Measurements from ENCODE around the gene TMEM132E.

TMEM132E gene

GRCh38 chr17:34667656-34668055 lies 88.3 kb downstream of the TMEM132E start:
- Histone ChIP-seq H3K27me3 (ENCODE audit: control insufficient read depth in 5 of 5, insufficient read depth in 4 of 5, low read length in 5 of 5) (peaks cover 4 to 35% (median 16%) of the 10 kb centered on the region in 5 donors), H3K27ac (ENCODE audit: low read depth, low read length) (no peak overlapping the region), H3K9ac (ENCODE audit: low read length in 5 of 5) (no peak overlapping the region), H3K4me3 (ENCODE audit: low read depth in 1 of 5, low read length in 5 of 5) (no peak overlapping the region), H3K36me3 (ENCODE audit: control insufficient read depth in 5 of 5, insufficient read depth in 5 of 5, low read length in 5 of 5) (no peaks in the 10 kb centered on the region), H3K9me3 (ENCODE audit: control insufficient read depth in 5 of 5, low read length in 5 of 5) (peaks cover 0 to 4% (median 0%) of the 10 kb centered on the region in 5 donors), H3K4me1 (ENCODE audit: control insufficient read depth in 5 of 5, insufficient read depth in 5 of 5, low read length in 5 of 5) (peaks cover 0 to 2% (median 0%) of the 10 kb centered on the region in 5 donors)

GRCh38 chr17:34668206-34668605 lies 88.8 kb downstream of the TMEM132E start:
- Histone ChIP-seq H3K4me1 (ENCODE audit: control insufficient read depth in 5 of 5, insufficient read depth in 5 of 5, low read length in 5 of 5) (peaks cover 0 to 2% (median 0%) of the 10 kb centered on the region in 5 donors), H3K9me3 (ENCODE audit: control insufficient read depth in 5 of 5, low read length in 5 of 5) (peaks cover 0 to 4% (median 0%) of the 10 kb centered on the region in 5 donors), H3K9ac (ENCODE audit: low read length in 5 of 5) (no peak overlapping the region), H3K27me3 (ENCODE audit: control insufficient read depth in 5 of 5, insufficient read depth in 4 of 5, low read length in 5 of 5) (peaks cover 4 to 32% (median 16%) of the 10 kb centered on the region in 5 donors), H3K4me3 (ENCODE audit: low read depth in 1 of 5, low read length in 5 of 5) (no peak overlapping the region), H3K36me3 (ENCODE audit: control insufficient read depth in 5 of 5, insufficient read depth in 5 of 5, low read length in 5 of 5) (no peaks in the 10 kb centered on the region), H3K27ac (ENCODE audit: low read depth, low read length) (no peak overlapping the region)

GRCh38 chr17:34669511-34669910 lies 90.1 kb downstream of the TMEM132E start:
- Histone ChIP-seq H3K27me3 (ENCODE audit: control insufficient read depth in 5 of 5, insufficient read depth in 4 of 5, low read length in 5 of 5) (peaks cover 4 to 26% (median 19%) of the 10 kb centered on the region in 5 donors), H3K36me3 (ENCODE audit: control insufficient read depth in 5 of 5, insufficient read depth in 5 of 5, low read length in 5 of 5) (no peaks in the 10 kb centered on the region), H3K9ac (ENCODE audit: low read length in 5 of 5) (no peak overlapping the region), H3K4me3 (ENCODE audit: low read depth in 1 of 5, low read length in 5 of 5) (no peak overlapping the region), H3K4me1 (ENCODE audit: control insufficient read depth in 5 of 5, insufficient read depth in 5 of 5, low read length in 5 of 5) (no peaks in the 10 kb centered on the region), H3K9me3 (ENCODE audit: control insufficient read depth in 5 of 5, low read length in 5 of 5) (no peaks in the 10 kb centered on the region), H3K27ac (ENCODE audit: low read depth, low read length) (no peak overlapping the region)

- H3K9me3 ChIP-seq (ENCODE audit: control insufficient read depth in 5 of 5, low read length in 5 of 5) = no peaks in the 10 kb centered on the region
- no peak overlapping the region for H3K9ac ChIP-seq (ENCODE audit: low read length in 5 of 5)
- H3K36me3 ChIP-seq (ENCODE audit: control insufficient read depth in 5 of 5, insufficient read depth in 5 of 5, low read length in 5 of 5) = no peaks in the 10 kb centered on the region
- H3K4me3 ChIP-seq (ENCODE audit: low read depth in 1 of 5, low read length in 5 of 5) = no peak overlapping the region
- no peak overlapping the region for H3K27ac ChIP-seq (ENCODE audit: low read depth, low read length)
- H3K4me1 ChIP-seq (ENCODE audit: control insufficient read depth in 5 of 5, insufficient read depth in 5 of 5, low read length in 5 of 5) = no peaks in the 10 kb centered on the region
- peaks cover 0 to 18% (median 13%) of the 10 kb centered on the region in 5 donors for H3K27me3 ChIP-seq (ENCODE audit: control insufficient read depth in 5 of 5, insufficient read depth in 4 of 5, low read length in 5 of 5)
Observed at GRCh38 chr17:34670618-34671017, 91.2 kb downstream of the TMEM132E start.

- Histone ChIP-seq H3K27me3 (ENCODE audit: control insufficient read depth in 5 of 5, insufficient read depth in 4 of 5, low read length in 5 of 5) (peaks cover 0 to 20% (median 10%) of the 10 kb centered on the region in 5 donors), H3K9me3 (ENCODE audit: control insufficient read depth in 5 of 5, low read length in 5 of 5) (no peaks in the 10 kb centered on the region), H3K36me3 (ENCODE audit: control insufficient read depth in 5 of 5, insufficient read depth in 5 of 5, low read length in 5 of 5) (no peaks in the 10 kb centered on the region), H3K4me3 (ENCODE audit: low read depth in 1 of 5, low read length in 5 of 5) (no peak overlapping the region), H3K27ac (ENCODE audit: low read depth, low read length) (no peak overlapping the region), H3K4me1 (ENCODE audit: control insufficient read depth in 5 of 5, insufficient read depth in 5 of 5, low read length in 5 of 5) (no peaks in the 10 kb centered on the region), H3K9ac (ENCODE audit: low read length in 5 of 5) (no peak overlapping the region)
Observed at GRCh38 chr17:34671191-34671590, 91.8 kb downstream of the TMEM132E start.

- H3K9ac ChIP-seq (ENCODE audit: low read length in 5 of 5) = no peak overlapping the region
- H3K27me3 ChIP-seq (ENCODE audit: control insufficient read depth in 5 of 5, insufficient read depth in 4 of 5, low read length in 5 of 5) = peaks cover 0 to 16% (median 8%) of the 10 kb centered on the region in 5 donors
- H3K36me3 ChIP-seq (ENCODE audit: control insufficient read depth in 5 of 5, insufficient read depth in 5 of 5, low read length in 5 of 5) = no peaks in the 10 kb centered on the region
- no peak overlapping the region for H3K4me3 ChIP-seq (ENCODE audit: low read depth in 1 of 5, low read length in 5 of 5)
- no peak overlapping the region for H3K27ac ChIP-seq (ENCODE audit: low read depth, low read length)
- no peaks in the 10 kb centered on the region for H3K9me3 ChIP-seq (ENCODE audit: control insufficient read depth in 5 of 5, low read length in 5 of 5)
- no peaks in the 10 kb centered on the region for H3K4me1 ChIP-seq (ENCODE audit: control insufficient read depth in 5 of 5, insufficient read depth in 5 of 5, low read length in 5 of 5)
Observed at GRCh38 chr17:34672176-34672785, 92.9 kb downstream of the TMEM132E start.

GRCh38 chr17:34673516-34673915 lies 94.1 kb downstream of the TMEM132E start:
- H3K4me1 ChIP-seq (ENCODE audit: control insufficient read depth in 5 of 5, insufficient read depth in 5 of 5, low read length in 5 of 5) = no peaks in the 10 kb centered on the region
- no peak overlapping the region for H3K9ac ChIP-seq (ENCODE audit: low read length in 5 of 5)
- H3K4me3 ChIP-seq (ENCODE audit: low read depth in 1 of 5, low read length in 5 of 5) = no peak overlapping the region
- H3K27me3 ChIP-seq (ENCODE audit: control insufficient read depth in 5 of 5, insufficient read depth in 4 of 5, low read length in 5 of 5) = peaks cover 0 to 8% (median 6%) of the 10 kb centered on the region in 5 donors
- H3K36me3 ChIP-seq (ENCODE audit: control insufficient read depth in 5 of 5, insufficient read depth in 5 of 5, low read length in 5 of 5) = no peaks in the 10 kb centered on the region
- H3K9me3 ChIP-seq (ENCODE audit: control insufficient read depth in 5 of 5, low read length in 5 of 5) = no peaks in the 10 kb centered on the region
- no peak overlapping the region for H3K27ac ChIP-seq (ENCODE audit: low read depth, low read length)

- Histone ChIP-seq H3K9ac (ENCODE audit: low read length in 5 of 5) (no peak overlapping the region), H3K27me3 (ENCODE audit: control insufficient read depth in 5 of 5, insufficient read depth in 4 of 5, low read length in 5 of 5) (peaks cover 0 to 10% (median 6%) of the 10 kb centered on the region in 5 donors), H3K9me3 (ENCODE audit: control insufficient read depth in 5 of 5, low read length in 5 of 5) (no peaks in the 10 kb centered on the region), H3K4me3 (ENCODE audit: low read depth in 1 of 5, low read length in 5 of 5) (no peak overlapping the region), H3K36me3 (ENCODE audit: control insufficient read depth in 5 of 5, insufficient read depth in 5 of 5, low read length in 5 of 5) (no peaks in the 10 kb centered on the region), H3K4me1 (ENCODE audit: control insufficient read depth in 5 of 5, insufficient read depth in 5 of 5, low read length in 5 of 5) (no peaks in the 10 kb centered on the region), H3K27ac (ENCODE audit: low read depth, low read length) (no peak overlapping the region)
Observed at GRCh38 chr17:34673995-34674890, 94.9 kb downstream of the TMEM132E start.

- Histone ChIP-seq H3K27me3 (ENCODE audit: control insufficient read depth in 5 of 5, insufficient read depth in 4 of 5, low read length in 5 of 5) (peaks cover 0 to 10% (median 6%) of the 10 kb centered on the region in 5 donors), H3K27ac (ENCODE audit: low read depth, low read length) (no peak overlapping the region), H3K4me1 (ENCODE audit: control insufficient read depth in 5 of 5, insufficient read depth in 5 of 5, low read length in 5 of 5) (no peaks in the 10 kb centered on the region), H3K36me3 (ENCODE audit: control insufficient read depth in 5 of 5, insufficient read depth in 5 of 5, low read length in 5 of 5) (no peaks in the 10 kb centered on the region), H3K9me3 (ENCODE audit: control insufficient read depth in 5 of 5, low read length in 5 of 5) (no peaks in the 10 kb centered on the region), H3K4me3 (ENCODE audit: low read depth in 1 of 5, low read length in 5 of 5) (no peak overlapping the region), H3K9ac (ENCODE audit: low read length in 5 of 5) (no peak overlapping the region)
Observed at GRCh38 chr17:34675143-34675542, 95.8 kb downstream of the TMEM132E start.

- peaks cover 0 to 10% (median 6%) of the 10 kb centered on the region in 5 donors for H3K27me3 ChIP-seq (ENCODE audit: control insufficient read depth in 5 of 5, insufficient read depth in 4 of 5, low read length in 5 of 5)
- H3K4me3 ChIP-seq (ENCODE audit: low read depth in 1 of 5, low read length in 5 of 5) = no peak overlapping the region
- no peaks in the 10 kb centered on the region for H3K4me1 ChIP-seq (ENCODE audit: control insufficient read depth in 5 of 5, insufficient read depth in 5 of 5, low read length in 5 of 5)
- no peaks in the 10 kb centered on the region for H3K9me3 ChIP-seq (ENCODE audit: control insufficient read depth in 5 of 5, low read length in 5 of 5)
- H3K9ac ChIP-seq (ENCODE audit: low read length in 5 of 5) = no peak overlapping the region
- no peaks in the 10 kb centered on the region for H3K36me3 ChIP-seq (ENCODE audit: control insufficient read depth in 5 of 5, insufficient read depth in 5 of 5, low read length in 5 of 5)
- H3K27ac ChIP-seq (ENCODE audit: low read depth, low read length) = no peak overlapping the region
Observed at GRCh38 chr17:34675605-34676004, 96.2 kb downstream of the TMEM132E start.

Measured in subcutaneous abdominal adipose tissue (tissue), 5 donors.